C4-2B (cell line): ENCODE results near the gene SPTBN2.

ENCODE experiments used
- H3K27ac ChIP-seq: fragments of 450-650 bp; 2 replicates; pipeline ENCODE4 v1.5.1; 2017
- CTCF ChIP-seq: fragments of 450-650 bp; conservative IDR thresholded peaks from 2 replicates; pipeline ENCODE4 v1.5.1; 2017; ENCODE audit warnings: mild to moderate bottlenecking
- ZFX ChIP-seq: fragments of 450-650 bp; IDR thresholded peaks from 2 replicates; pipeline ENCODE4 v1.6.1; 2017

The SPTBN2 gene

GRCh38 chr11:66665369-66665768 is 63.6 kb downstream of the SPTBN2 start:
- TF ChIP-seq CTCF (no peak), ZFX (no peak)
- no peak overlapping the region for H3K27ac ChIP-seq

GRCh38 chr11:66663741-66664296 is 65.2 kb downstream of the SPTBN2 start:
- TF ChIP-seq ZFX (no peak), CTCF (no peak)

GRCh38 chr11:66659763-66660162 is 69.3 kb downstream of the SPTBN2 start:
- H3K27ac ChIP-seq, result no peak overlapping the region
- TF ChIP-seq ZFX (no peak), CTCF (no peak)

More at GRCh38 chr11:66663741-66664296, 65.2 kb downstream of the SPTBN2 start:
- no peak overlapping the region for H3K27ac ChIP-seq

- H3K27ac ChIP-seq, result no peak overlapping the region
- no peak for TF ChIP-seq ZFX
- no peak for TF ChIP-seq CTCF
Observed at GRCh38 chr11:66653123-66653522, 75.9 kb downstream of the SPTBN2 start.

GRCh38 chr11:66652651-66653050 is 76.4 kb downstream of the SPTBN2 start:
- no peak for TF ChIP-seq CTCF
- no peak for TF ChIP-seq ZFX
- H3K27ac ChIP-seq, result no peak overlapping the region

- no peak for TF ChIP-seq ZFX
- no peak for TF ChIP-seq CTCF
- no peak overlapping the region for H3K27ac ChIP-seq
Observed at GRCh38 chr11:66651016-66651415, 78.0 kb downstream of the SPTBN2 start.

GRCh38 chr11:66649903-66650302 is 79.1 kb downstream of the SPTBN2 start:
- H3K27ac ChIP-seq, result no peak overlapping the region

More at GRCh38 chr11:66649903-66650302, 79.1 kb downstream of the SPTBN2 start:
- TF ChIP-seq CTCF (no peak), ZFX (no peak)
